GM18907 (cell line): ENCODE results near the gene RASA4B.
"Not testable (repeated sequence)": the region's sequence is repeated elsewhere in the genome, so short reads cannot be mapped to it uniquely, and the experiment has no call there.

ENCODE experiments used
- ATAC-seq: cut with Tn5 transposase; IDR thresholded peaks from one replicate; pipeline ENCODE4 v1.9.1; 2021; ENCODE audit warnings: mild to moderate bottlenecking, moderate library complexity; ENCODE audit not compliant: unreplicated experiment

Gene RASA4B

DNA sequence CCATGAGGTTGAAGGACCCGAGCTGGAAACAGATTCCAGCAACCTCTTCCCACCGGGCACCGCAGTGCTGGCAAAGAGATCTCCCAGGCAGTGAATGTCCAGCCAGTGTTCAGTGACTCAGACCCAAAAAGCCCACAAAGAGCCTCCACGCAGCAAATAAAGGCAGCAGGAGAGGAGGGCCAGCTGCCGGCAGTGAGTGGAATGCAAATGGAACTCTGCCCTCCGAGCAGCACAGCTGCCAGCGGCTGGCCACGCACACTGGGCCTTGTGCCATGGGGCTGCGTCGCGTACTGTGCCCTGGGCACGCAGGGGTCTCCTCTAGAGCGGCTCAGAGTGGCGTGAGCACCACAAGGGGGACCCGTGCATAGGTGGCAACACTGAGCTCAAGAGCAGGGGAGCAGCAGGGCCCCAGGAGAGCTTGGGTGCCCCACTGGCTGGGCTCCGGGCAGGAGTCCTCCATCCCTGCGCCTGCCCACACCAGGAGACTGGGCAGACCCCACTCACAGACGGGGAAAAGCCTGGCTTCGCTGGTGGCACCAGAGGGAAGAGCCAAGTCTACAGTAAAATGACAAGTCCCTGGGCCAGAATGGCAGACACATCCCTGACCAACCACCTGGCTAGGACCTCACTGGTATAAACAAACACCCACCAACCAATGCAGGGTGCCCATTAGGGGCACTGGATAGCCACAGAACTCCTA, 42.7 kb downstream of the RASA4B start:
- not testable (repeated sequence) for ATAC-seq

DNA sequence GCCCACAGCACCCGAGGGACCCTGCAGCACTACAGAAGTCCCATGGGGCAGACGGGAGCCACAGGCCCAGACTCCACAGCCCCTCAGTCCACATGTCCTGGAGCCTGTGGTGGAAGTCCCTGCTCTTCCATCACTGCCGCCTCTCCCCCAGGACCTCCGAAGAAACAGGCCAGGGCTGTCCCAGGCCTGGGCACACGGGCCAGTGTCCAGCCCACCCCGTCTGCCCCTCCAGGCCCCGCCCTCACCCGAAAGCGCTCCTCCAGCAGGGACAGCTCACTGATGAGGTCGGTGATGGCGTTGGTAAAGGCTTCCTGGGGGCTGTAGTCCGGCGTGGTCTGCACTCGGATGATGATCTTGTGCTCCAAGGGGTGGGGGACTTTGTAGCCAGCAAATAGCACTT, 43.5 kb downstream of the RASA4B start:
- not testable (repeated sequence) for ATAC-seq

DNA sequence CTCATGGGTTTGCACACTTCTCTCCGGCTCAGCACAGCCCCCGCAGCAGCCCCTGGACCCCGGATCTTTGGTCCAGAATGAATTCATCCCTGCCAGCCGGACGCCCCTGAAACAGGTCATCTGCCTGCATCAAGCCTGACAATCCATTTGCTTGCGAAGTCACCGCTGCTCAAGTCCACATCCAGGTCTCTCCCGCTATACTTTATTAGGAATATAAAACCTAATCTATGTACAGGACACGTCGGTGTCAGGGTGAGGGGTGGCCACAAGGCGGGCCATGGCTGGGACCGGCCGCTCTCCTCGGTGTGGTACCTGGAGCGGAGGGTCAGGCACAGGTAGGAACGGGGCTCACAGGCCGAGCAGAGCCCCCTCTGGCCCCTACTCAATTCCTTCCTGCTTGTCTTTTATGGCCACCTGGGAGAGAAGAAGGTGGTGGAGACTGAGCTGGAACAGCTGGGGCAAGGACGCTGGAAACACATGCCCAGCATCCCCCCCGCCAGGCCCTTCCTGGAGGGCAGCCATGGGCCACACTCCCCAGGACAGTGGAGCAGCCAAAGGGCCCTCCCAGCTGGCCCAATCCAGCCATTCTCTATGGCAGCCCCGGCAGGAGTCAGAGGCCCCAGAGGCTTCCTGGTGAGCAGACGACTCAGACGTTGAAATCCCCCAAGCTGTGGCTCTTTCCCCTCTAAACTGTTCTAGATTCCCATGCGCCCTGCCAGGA, 44.1 kb downstream of the RASA4B start:
- no peak for ATAC-seq

DNA sequence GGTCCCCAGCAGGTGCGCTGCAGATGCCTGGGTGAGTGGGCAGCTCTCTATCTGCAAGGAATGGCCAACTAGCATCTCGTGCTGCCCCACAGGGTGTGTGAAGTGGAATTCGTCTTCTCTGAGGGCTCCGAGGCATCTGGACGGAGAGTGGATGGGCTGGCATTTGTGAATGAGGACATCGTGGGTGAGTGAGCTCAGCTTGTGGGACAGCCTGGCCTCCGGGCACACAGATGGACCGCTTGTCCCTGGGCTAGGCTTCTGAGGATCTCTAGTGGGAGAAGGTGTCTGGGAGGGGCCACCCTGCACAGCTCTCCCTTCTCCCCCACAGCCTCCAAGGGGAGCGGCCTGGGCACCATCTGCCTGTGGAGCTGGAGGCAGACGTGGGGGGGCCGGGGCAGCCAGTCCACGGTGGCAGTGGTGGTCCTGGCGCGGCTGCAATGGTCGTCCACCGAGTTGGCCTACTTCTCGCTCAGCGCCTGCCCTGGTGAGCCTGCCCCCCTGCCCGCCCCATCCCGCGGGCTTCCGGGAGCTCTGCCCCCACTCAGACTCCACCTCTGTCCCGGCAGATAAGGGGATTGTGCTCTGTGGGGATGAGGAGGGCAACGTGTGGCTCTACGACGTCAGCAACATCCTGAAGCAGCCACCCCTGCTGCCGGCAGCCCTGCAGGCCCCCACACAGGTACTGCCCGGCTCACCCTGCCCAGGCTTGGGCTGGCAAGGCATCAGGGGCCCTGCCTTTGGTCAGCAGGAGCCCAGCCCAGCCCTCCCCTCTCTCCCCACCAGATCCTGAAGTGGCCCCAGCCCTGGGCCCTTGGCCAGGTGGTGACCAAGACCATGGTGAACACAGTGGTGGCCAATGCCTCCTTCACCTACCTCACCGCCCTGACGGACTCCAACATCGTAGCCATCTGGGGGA, 45.2 kb downstream of the RASA4B start:
- no peak for ATAC-seq

DNA sequence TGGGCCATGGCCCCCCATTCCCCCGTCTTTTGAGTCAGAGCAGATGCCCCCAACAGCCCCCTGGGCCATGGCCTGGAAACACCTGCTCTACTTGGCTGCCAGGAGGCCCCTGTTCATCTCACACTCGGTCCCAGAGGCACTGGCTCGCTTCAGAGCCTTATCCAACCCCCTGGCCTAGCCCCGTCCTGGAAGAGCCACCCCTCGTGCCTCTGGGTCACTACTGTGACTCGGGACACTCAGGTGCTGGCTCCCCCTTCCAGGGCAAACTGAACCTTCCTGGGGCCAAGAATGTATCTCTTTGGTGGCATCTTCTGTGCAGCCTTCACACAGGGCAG, 45.8 kb downstream of the RASA4B start:
- no peak for ATAC-seq

DNA sequence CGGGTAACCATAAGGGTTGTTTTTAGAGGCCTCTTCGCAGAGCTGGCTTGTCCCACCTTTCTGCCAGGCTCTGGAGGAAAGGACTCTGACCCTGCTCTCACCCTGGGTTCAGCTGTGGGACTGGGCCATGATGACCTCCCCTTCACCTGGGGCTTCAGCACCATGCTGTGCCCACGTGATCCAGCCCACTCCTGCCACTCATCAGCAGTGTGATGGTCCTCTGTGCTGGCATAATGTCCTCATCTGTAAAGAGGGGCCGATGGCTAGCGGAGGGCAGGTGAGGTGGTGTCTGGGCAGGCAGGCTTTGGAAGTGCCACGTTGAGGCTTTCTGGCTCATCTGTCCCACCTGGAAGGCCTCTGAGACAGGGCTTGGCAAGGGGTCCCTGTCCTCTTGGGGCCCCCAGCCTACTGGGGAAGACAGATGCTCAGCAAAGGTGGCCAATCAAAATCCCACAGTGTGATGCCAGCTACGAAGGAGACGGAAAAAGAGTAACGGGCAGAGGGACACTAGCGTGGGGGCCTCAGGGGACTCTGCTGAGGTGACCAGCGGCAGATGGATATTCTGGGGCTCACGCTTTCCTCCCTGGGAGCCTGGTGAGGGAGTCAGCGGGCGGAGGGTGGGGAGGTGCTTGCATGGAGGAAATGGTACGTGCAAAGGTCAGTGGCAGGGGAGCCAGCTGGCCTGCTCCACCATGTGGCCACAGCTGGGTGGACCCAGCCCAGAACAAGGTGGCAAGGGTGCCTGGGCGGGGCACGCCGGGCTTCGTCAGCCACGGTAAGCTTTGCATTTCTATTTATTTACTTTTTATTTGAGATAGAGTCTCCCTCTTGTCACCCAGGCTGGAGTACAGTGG, 47.4 kb downstream of the RASA4B start:
- ATAC-seq = no peak

DNA sequence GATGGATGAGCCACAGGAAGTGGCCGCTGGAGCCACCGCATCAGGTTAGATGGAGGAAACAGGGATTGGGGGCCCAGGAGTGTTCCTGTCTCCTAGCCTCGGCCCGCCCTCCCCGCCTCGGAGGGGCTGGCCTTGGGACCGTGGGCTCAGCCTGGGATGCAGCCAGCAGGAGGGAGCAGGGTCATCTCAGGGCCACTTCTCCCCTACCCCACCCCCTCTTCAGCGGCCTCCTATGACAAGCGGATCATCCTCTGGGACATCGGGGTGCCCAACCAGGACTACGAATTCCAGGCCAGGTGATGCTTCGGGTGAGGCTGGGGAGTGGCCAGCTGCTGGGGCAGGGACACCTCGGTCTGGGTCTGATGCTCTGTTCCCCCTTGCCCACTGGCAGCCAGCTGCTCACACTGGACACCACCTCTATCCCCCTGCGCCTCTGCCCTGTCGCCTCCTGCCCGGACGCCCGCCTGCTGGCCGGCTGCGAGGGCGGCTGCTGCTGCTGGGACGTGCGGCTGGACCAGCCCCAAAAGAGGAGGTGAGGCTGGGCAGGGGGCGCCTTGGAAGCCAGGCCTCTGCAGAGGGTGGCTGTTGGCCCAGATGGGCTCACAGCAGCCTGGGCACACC, 48.1 kb downstream of the RASA4B start:
- no peak for ATAC-seq

DNA sequence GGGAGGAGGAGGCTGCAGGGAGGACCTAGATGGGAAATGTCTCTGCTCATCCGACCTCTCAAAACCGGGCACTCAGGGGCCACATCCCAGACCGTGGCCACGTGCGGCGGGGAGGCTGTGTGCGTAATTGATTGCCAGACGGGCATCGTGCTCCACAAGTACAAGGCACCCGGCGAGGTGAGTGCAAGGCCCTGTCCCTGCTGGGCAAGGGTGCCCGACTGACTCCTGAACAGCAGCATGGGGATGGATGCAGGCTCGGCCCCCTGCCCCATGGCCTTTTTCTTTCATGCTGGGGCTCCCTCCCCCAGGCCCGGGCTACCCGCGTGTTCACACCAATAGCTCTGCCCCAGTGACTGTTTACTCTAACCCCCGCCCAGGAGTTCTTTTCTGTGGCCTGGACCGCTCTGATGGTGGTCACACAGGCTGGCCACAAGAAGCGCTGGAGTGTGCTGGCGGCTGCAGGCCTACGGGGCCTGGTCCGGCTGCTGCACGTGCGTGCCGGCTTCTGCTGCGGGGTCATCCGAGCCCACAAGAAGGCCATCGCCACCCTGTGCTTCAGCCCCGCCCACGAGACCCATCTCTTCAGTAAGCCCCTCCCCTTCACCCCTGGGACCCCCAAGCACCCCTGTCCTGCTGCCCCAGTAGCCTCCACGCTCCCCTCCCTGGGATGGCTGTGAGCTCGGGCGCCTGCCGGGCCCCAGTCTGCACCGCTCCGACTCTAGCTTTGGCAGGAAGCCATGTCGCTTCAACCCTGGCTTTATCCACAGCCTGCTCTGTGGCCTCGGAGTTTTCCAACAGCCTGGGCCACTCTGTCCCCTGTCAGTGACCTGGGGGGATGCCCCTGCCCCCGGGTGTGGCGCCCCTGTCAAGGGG, 48.9 kb downstream of the RASA4B start:
- no peak for ATAC-seq

DNA sequence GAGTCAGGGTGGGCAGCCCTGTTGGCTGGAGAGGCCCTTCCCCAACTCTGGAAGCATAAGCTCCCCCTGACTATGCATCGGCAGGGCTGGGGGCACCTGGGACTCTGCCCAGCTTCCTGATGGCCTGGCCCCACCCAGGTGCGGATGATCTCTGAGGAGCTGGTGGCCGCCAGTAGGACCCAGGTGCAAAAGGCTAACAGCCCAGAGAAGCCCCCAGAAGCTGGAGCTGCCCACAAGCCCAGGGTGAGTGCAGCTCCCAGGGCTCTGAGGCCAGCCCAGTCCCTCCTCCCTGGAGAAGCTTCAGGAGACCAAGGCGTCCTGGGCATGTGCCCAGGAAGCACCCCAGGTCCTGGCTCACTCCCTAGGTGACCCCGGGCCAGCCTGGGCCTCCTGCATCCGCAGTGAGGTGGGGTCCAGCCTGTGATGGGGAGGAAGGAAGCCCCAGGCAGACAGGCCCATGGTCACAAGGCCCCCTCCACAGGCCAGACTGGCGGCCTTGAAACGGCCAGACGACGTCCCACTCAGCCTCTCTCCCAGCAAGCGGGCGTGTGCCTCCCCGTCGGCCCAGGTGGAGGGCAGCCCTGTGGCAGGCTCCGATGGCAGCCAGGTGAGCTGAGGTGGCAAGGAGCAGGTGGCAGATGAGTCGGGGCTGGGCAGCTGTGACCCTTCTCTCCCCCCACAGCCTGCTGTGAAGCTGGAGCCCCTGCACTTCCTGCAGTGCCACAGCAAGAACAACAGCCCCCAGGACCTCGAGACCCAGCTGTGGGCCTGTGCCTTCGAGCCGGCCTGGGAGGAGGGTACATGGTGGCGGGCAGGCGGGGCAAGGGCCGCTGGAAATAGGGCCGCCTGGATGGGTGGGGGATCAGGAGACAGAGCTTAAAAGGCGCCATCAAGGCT, 49.7 kb downstream of the RASA4B start:
- ATAC-seq = no peak

DNA sequence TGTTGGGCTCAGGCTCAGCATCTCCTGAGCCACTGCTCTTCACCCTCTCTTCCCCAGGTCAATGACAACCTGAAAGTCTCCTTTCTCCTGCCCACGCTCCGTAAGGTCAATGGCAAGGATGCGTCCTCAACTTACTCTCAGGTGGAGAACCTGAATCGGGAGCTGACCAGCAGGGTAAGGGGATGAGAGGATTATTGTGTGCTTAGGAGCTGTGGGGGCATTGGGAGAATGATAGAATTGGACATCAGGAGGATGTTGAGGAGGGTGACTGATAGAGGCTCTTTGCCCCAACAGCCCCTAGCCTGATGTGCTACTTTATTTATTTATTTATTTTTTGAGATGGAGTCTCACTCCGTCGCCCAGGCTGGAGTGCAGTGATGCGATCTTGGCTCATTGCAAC, 51.5 kb downstream of the RASA4B start:
- no peak for ATAC-seq

DNA sequence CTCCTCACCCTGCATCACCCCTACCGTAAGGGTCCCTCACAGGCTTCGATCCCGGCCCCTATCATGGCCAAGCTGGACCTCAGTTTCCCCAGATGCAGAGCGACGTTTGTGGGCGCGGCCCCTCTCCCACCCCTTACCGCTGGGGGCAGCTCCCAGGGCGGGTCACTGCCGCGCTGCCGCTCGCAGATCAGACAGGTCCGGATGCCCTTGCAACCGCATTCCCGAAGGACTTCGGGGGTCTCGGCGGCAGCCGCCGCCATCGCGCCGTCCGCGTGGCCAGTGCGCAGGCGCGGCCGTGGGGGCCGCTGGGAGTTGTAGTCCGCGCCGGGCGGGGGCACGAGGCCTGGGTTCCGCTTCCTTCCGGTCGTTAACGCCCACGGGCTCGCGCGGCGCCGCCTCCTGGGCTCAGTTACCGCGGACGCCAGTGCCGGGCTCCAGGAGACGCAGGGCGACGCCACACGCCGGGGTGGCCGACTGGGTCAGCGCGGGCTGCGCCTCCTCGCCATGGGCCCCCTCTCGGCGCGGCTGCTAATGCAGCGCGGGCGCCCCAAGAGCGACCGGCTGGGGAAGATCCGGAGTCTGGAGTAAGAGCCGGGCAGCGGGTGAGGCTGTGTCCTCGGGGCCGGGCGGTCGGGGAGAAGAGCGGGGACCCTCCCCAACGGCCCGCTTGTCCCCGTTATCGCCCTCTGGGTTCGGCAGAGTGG, 52.8 kb downstream of the RASA4B start, which contains the start of the genes ALKBH4 and LRWD1:
TSS of gene ALKBH4 (minus strand) at position 287 of the 704 bp plus-strand sequence. CDS start at position 260, 27 bp downstream.
TSS of gene LRWD1 (plus strand) at position 408 of the 704 bp plus-strand sequence. CDS start at position 505, 97 bp downstream.
- peak; percentile 86 for ATAC-seq

DNA sequence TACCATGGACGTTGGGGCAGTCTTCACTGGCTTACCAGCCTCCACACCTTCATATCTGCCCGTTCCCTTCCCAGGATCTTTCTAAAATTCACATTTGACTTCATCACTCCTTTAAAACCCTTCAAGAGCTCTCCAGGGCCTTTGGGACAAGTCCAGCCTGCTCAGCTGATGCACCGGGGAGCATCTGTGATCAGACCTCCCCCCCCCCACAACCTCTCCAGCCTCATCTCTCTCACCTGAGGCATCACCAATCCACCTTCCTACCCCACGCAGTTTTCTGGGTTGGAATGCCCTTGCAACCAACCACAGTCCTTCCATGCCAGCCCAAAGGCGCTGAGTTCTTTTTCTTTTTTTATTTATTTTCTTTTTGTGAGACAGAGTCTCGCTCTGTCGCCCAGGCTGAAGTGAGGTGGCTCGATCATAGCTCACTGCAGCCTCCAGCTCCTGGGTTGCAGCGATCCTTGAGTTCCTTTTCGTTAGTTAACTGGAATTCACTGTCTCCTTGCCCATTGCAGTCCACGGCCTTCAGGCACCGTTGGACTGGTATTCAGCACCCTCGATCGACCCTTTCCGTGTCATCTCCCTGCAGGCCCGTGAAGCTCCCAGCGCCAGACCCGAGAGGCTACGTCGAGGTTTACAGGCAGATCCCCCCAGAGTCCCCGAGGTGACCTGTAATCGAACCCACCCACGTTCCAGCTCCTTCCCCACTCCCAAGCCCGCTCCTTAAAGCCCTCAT, 53.6 kb downstream of the RASA4B start:
- ATAC-seq = peak; percentile 11

DNA sequence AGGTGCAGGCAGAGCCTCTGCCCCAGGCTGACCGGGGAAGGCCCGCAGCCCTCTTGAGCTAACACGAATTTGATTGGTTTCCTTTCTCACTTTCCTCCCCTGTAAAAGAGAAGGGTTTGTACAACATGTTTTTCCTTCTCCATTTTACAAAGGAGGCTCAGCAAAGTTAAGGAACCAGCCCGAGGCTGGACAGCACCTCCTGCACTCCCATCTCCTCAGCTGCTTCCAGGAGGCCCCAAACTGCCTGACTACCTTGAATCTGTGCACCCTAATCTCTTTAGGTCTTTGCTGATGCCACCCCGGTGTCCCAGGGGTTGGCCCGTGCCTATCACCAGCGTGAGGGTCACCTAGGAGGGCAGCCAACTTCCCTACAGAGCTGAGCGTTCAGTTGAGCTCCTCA, 57.1 kb downstream of the RASA4B start:
- no peak for ATAC-seq

DNA sequence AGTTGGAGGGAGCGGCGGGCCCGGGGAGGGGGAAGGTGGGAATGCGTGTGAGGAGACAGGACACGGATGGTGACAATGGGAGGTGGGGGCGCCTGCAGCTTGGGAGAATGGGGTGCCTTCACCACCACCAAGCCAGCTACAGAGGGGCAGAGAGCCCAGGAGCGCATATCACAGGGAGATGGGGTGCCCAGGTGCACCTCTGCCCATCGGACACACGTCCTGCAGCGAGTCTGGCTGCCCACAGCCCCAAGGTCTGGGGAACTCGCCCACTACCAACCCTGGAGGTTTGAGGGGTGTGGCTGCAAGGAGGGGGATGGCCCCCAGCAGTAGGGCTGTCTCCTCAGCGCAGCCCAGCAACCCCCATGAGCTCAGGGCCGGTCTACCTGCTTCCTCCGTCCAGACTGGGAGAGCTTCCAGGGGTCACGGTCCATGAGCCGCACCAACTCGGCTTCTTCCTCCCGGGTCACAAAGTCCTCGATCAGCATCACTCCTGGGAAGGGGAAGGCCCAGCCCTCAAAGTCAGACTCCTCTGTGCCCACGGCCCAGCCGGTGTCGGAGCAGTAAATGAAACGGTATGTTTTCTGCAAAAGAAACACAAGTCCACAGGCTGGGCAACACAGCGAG, 58.2 kb downstream of the RASA4B start:
- no peak for ATAC-seq

DNA sequence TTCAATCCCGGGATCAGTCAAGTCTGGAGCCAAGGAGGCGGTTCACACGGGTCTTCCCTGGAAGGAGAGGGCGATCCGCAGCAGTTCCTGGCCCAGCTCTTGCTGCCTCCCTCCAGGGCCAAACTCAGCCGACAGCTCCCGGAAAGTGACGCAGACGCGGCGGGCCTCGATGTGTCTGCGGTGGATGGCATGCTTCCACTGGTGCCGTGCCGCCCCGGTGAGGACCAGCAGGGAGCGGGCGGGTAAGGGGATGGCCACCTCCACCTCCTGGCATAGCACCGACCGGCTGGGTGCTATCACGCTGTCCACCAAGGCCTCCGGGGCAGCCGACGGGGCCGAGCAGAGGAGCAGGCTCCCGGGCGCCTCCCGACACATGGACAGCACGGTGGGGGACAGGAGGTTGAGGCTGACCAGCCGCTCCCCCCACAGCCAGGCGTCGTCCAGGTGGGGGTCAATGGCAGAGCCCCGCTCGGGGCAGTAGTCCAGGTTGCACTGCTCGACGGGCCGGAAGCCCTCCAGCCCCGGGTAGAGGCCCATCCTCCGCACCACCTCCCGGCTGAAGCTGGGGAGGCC, 60.1 kb downstream of the RASA4B start:
- ATAC-seq = no peak

DNA sequence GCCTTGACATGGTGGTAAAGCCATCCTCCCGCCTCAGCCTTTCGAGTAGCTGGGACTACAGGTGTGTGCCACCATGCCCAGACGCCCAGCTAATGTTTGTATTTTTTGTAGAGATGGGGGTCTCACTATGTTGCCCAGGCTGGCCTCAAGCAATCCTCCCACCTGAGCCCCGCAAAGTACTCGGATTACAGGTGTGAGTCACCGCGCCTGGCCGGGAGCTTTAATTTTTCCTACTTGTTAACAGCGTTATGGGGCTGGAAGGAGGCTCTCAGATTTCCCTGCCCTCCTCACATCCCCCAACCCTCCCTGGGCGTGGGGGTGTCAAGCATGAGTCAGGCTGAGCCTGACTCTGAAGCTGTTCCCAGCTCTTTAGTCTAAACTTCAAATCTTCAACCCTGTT, 61.2 kb downstream of the RASA4B start:
- no peak for ATAC-seq
